ENCODE results near the gene RCAN3.

DNA sequence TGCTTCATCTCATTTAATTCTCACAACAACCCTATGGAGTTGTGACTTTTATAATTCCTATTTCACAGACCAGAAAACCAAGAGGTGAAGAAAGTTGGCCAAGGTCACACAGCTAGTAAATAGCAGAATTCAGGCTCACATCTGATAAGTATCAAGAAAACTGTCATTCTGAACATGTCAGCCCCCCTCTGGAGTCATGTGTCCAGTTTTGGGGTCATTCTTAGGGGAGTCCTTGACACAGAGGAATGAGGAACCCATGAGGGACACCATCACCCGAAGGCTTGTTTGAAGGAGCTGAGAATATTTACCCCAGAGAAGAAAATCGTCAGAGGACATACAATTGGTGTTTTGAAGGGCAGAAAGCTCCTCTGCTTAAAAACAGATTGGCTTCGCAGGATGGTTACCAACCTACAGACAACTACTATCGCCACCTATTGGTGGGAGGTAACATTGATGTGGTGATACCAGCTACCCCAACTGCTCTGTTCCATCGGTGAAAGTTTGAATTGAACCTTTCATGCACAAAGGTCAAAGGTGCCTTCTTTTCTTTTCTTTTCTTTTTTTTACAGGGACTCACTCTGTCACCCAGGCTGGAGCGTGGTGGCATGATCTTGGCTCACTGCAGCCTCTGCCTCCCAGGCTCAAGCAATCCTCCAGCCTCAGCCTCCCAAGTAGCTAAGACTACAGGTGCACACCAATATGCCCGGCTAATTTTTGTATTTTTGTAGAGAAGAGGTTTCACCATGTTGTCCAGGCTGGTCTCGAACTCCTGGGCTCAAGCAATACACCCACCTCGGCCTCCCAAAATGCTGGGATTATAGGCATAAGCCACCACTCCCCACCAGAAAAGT is 84.6 kb downstream of the RCAN3 start:
- TF ChIP-seq, protein P1, sequence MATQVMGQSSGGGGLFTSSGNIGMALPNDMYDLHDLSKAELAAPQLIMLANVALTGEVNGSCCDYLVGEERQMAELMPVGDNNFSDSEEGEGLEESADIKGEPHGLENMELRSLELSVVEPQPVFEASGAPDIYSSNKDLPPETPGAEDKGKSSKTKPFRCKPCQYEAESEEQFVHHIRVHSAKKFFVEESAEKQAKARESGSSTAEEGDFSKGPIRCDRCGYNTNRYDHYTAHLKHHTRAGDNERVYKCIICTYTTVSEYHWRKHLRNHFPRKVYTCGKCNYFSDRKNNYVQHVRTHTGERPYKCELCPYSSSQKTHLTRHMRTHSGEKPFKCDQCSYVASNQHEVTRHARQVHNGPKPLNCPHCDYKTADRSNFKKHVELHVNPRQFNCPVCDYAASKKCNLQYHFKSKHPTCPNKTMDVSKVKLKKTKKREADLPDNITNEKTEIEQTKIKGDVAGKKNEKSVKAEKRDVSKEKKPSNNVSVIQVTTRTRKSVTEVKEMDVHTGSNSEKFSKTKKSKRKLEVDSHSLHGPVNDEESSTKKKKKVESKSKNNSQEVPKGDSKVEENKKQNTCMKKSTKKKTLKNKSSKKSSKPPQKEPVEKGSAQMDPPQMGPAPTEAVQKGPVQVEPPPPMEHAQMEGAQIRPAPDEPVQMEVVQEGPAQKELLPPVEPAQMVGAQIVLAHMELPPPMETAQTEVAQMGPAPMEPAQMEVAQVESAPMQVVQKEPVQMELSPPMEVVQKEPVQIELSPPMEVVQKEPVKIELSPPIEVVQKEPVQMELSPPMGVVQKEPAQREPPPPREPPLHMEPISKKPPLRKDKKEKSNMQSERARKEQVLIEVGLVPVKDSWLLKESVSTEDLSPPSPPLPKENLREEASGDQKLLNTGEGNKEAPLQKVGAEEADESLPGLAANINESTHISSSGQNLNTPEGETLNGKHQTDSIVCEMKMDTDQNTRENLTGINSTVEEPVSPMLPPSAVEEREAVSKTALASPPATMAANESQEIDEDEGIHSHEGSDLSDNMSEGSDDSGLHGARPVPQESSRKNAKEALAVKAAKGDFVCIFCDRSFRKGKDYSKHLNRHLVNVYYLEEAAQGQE (IDR thresholded peaks at IDR 0.05; ENCODE audit: low read depth): no peak
- no peak for TF ChIP-seq YY1 (IDR thresholded peaks at IDR 0.05; ENCODE audit: low read depth)
- no peak for TF ChIP-seq NFIC (IDR thresholded peaks at IDR 0.05)
- no peak for TF ChIP-seq EP300 (IDR thresholded peaks at IDR 0.05; ENCODE audit: borderline replicate concordance)

Data from Ishikawa (cell line).